Muscle layer of colon (tissue), 2 donors: ENCODE data around the gene TUFM.

Experiments
- H3K27ac ChIP-seq: one replicate; pipeline ENCODE4 v1.7.0; 2013; ENCODE audit warnings: low read depth, mild to moderate bottlenecking, low read length, moderate library complexity
- H3K27me3 ChIP-seq, 2 donors: one replicate each; pipeline ENCODE4 v1.7.0; 2013; ENCODE audit warnings: low read length in 2 of 2, mild to moderate bottlenecking in 2 of 2; ENCODE audit not compliant: insufficient read depth in 2 of 2, control insufficient read depth in 1 of 2
- H3K36me3 ChIP-seq: one replicate; pipeline ENCODE4 v1.7.0; 2013; ENCODE audit warnings: mild to moderate bottlenecking, low read length; ENCODE audit not compliant: insufficient read depth
- H3K4me1 ChIP-seq: one replicate; pipeline ENCODE4 v1.7.0; 2013; ENCODE audit warnings: mild to moderate bottlenecking, low read length; ENCODE audit not compliant: insufficient read depth
- H3K4me3 ChIP-seq, 2 donors: one replicate each; pipeline ENCODE4 v1.7.0; 2013; ENCODE audit warnings: low read length in 2 of 2, low read depth in 1 of 2, mild to moderate bottlenecking in 1 of 2, moderate library complexity in 1 of 2
- H3K9ac ChIP-seq: one replicate; pipeline ENCODE4 v1.7.0; 2013; ENCODE audit warnings: low read length
- H3K9me3 ChIP-seq: one replicate; pipeline ENCODE4 v1.7.0; 2013; ENCODE audit warnings: mild to moderate bottlenecking, low read length
- donor health status: abdominal sarcoma.
- donor health status: Adenocarcinoma of cecum.

The TUFM gene

GRCh38 chr16:28835864-28836760 lies 10.0 kb downstream of the TUFM start:
- H3K27me3 ChIP-seq = no peaks in the 10 kb centered on the region
- no peaks in the 10 kb centered on the region for H3K4me1 ChIP-seq
- H3K4me3 ChIP-seq = no peak overlapping the region
- no peak overlapping the region for H3K27ac ChIP-seq
- no peak overlapping the region for H3K9ac ChIP-seq
- peaks cover 67% of the 10 kb centered on the region for H3K36me3 ChIP-seq
- no peaks in the 10 kb centered on the region for H3K9me3 ChIP-seq

DNA sequence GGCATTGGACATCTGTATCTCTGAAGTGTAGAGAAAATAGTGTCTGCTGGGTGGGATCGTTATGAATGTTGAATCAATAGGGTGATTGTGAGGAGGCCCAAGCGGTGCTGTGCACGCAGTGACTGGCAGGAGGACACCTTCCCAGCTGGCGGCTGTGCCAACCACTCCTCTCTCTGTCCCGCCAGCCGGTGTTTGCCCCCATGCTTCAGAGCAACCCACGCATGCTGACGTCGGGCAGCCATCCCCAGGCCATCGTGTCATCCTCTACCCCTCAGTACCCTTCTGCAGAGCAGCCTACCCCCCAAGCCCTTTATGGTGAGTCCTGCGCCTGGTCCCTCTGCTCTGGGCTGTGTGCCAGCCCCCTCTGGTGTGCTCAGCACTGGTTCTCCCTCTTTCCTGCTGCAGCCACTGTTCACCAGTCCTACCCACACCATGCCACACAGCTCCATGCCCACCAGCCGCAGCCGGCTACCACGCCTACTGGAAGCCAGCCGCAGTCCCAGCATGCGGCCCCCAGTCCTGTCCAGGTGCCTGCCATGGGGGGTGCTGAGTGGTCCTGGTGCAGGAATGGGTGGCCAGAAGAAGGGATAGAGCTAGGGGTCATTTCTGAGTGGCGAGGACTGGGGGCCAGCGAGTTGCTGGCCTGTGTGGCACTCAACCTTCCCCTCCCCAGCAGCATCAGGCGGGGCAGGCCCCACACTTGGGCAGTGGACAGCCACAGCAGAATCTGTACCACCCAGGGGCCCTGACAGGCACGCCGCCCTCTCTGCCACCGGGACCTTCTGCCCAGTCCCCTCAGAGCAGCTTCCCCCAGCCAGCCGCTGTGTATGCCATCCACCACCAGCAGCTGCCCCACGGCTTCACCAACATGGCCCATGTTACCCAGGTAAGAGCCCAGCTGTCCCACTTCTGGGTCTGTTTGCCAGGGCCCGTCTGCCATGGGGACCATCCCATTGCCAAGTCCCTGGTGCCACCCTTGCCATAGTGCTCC lies 11.0 kb downstream of the TUFM start:
- no peak overlapping the region for H3K9ac ChIP-seq
- no peak overlapping the region for H3K4me3 ChIP-seq
- no peaks in the 10 kb centered on the region for H3K9me3 ChIP-seq
- no peaks in the 10 kb centered on the region for H3K4me1 ChIP-seq
- H3K36me3 ChIP-seq = peaks cover 76% of the 10 kb centered on the region
- H3K27me3 ChIP-seq = no peaks in the 10 kb centered on the region
- no peak overlapping the region for H3K27ac ChIP-seq

DNA sequence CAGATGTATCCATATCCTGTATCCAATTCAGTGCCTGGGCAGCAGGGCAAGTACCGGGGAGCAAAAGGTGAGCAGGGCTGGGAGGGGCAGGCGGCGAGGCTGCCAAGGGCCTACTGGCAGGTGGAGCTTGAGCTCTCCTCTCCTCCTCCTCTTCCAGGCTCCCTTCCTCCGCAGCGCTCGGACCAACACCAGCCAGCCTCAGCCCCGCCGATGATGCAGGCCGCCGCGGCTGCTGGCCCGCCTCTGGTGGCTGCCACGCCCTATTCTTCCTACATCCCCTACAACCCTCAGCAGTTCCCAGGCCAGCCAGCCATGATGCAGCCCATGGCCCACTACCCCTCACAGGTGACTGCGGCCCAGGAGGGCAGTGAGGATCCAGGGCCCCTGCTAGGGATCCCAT lies 11.8 kb downstream of the TUFM start:
- H3K27ac ChIP-seq = no peak overlapping the region
- H3K36me3 ChIP-seq = peaks cover 84% of the 10 kb centered on the region
- H3K4me1 ChIP-seq = no peaks in the 10 kb centered on the region

GRCh38 chr16:28830531-28830930 lies 15.6 kb downstream of the TUFM start:
- H3K27me3 ChIP-seq = no peaks in the 10 kb centered on the region
- peaks cover 96% of the 10 kb centered on the region for H3K36me3 ChIP-seq
- H3K9me3 ChIP-seq = no peaks in the 10 kb centered on the region
- H3K4me1 ChIP-seq = peaks cover 7% of the 10 kb centered on the region
- no peak overlapping the region for H3K9ac ChIP-seq
- H3K27ac ChIP-seq = no peak overlapping the region
- H3K4me3 ChIP-seq = no peak overlapping the region

More for the DNA sequence above, 11.8 kb downstream of the TUFM start:
- H3K9me3 ChIP-seq = no peaks in the 10 kb centered on the region
- H3K9ac ChIP-seq = no peak overlapping the region
- no peak overlapping the region for H3K4me3 ChIP-seq
- H3K27me3 ChIP-seq = no peaks in the 10 kb centered on the region

- Histone ChIP-seq H3K9ac (no peak overlapping the region), H3K27me3 (no peaks in the 10 kb centered on the region), H3K9me3 (no peaks in the 10 kb centered on the region), H3K4me1 (peaks cover 14% of the 10 kb centered on the region), H3K36me3 (peaks cover 93% of the 10 kb centered on the region), H3K4me3 (no peak overlapping the region), H3K27ac (no peak overlapping the region)
These were observed 16.4 kb downstream of the TUFM start for GRCh38 chr16:28829747-28830146.

DNA sequence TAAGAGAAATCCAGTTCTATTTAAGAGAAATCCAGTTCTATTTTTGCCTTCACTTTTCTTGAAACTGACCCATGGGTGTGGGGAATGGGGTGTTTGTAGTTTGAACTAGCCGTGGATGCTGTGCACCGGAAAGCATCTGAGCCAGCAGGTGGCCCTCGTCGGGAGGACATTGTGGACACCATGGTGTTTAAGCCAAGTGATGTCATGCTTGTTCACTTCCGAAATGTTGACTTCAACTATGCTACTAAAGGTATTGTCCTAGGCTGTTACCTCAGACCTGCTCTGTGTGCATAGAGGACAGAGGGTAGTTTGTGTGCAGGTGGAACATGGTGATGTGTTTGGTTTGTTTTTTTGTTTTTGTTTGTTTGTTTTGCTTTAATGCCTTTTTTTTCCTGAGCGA lies 20.0 kb downstream of the TUFM start:
- Histone ChIP-seq H3K4me3 (no peak overlapping the region), H3K27ac (no peak overlapping the region), H3K9me3 (no peaks in the 10 kb centered on the region), H3K4me1 (peaks cover 23% of the 10 kb centered on the region), H3K9ac (no peak overlapping the region), H3K27me3 (no peaks in the 10 kb centered on the region), H3K36me3 (peaks cover 56% of the 10 kb centered on the region)

- Histone ChIP-seq H3K36me3 (peaks cover 42% of the 10 kb centered on the region), H3K9ac (peak overlapping the region; percentile 83), H3K9me3 (no peaks in the 10 kb centered on the region), H3K27ac (peak overlapping the region; percentile 96), H3K27me3 (no peaks in the 10 kb centered on the region), H3K4me3 (peak overlapping the region; percentile 86 to 92), H3K4me1 (peaks cover 23% of the 10 kb centered on the region)
These were observed 21.5 kb downstream of the TUFM start for GRCh38 chr16:28824717-28824973.

GRCh38 chr16:28823873-28824716 lies 22.1 kb downstream of the TUFM start:
- Histone ChIP-seq H3K27me3 (no peaks in the 10 kb centered on the region), H3K4me3 (peak overlapping the region; percentile 86 to 92), H3K4me1 (peaks cover 23% of the 10 kb centered on the region), H3K9ac (peak overlapping the region; percentile 83), H3K9me3 (no peaks in the 10 kb centered on the region), H3K36me3 (peaks cover 36% of the 10 kb centered on the region), H3K27ac (peak overlapping the region; percentile 96)

- no peaks in the 10 kb centered on the region for H3K9me3 ChIP-seq
- H3K36me3 ChIP-seq = peaks cover 30% of the 10 kb centered on the region
- peak overlapping the region; percentile 83 for H3K9ac ChIP-seq
- H3K4me1 ChIP-seq = peaks cover 23% of the 10 kb centered on the region
- H3K27me3 ChIP-seq = no peaks in the 10 kb centered on the region
- peak overlapping the region; percentile 96 for H3K27ac ChIP-seq
- H3K4me3 ChIP-seq = peak overlapping the region; percentile 86 to 92
These were observed 22.8 kb downstream of the TUFM start for GRCh38 chr16:28823291-28823872.

GRCh38 chr16:28822520-28823290 lies 23.4 kb downstream of the TUFM start, which contains the start of gene ATXN2L:
TSS of gene ATXN2L (plus strand) at chr16:28822999. CDS start at chr16:28823260, 261 bp downstream.
- Histone ChIP-seq H3K9me3 (no peaks in the 10 kb centered on the region), H3K27me3 (no peaks in the 10 kb centered on the region), H3K9ac (peak within 1 kb of the TSS; percentile 83), H3K4me3 (peak within 1 kb of the TSS; percentile 86 to 92), H3K27ac (peak within 1 kb of the TSS; percentile 96), H3K4me1 (peaks cover 23% of the 10 kb centered on the region), H3K36me3 (peaks cover 25% of the 10 kb centered on the region)
